GM19240 (cell line): ENCODE results near the gene CNTNAP5.

Experiments used
- DNase-seq: peaks from one replicate; pipeline ENCODE4 v3.0.0; 2011; ENCODE audit warnings: low spot score; ENCODE audit not compliant: insufficient read length

CNTNAP5 gene

GRCh38 chr2:124053796-124054195 is 28.7 kb downstream of the CNTNAP5 start:
- DNase-seq, result no peak

GRCh38 chr2:124063596-124063995 is 38.5 kb downstream of the CNTNAP5 start:
- no peak for DNase-seq

- DNase-seq, result no peak
Measured at GRCh38 chr2:124065636-124066035, 40.5 kb downstream of the CNTNAP5 start.

GRCh38 chr2:124066776-124067175 is 41.7 kb downstream of the CNTNAP5 start:
- no peak for DNase-seq

- no peak for DNase-seq
Measured at GRCh38 chr2:124079045-124079444, 54.0 kb downstream of the CNTNAP5 start.

GRCh38 chr2:124080281-124081153 is 55.4 kb downstream of the CNTNAP5 start:
- no peak for DNase-seq

- no peak for DNase-seq
Measured at GRCh38 chr2:124081154-124081716, 56.1 kb downstream of the CNTNAP5 start.

- no peak for DNase-seq
Measured at GRCh38 chr2:124088616-124089015, 63.5 kb downstream of the CNTNAP5 start.

- no peak for DNase-seq
Measured at GRCh38 chr2:124091721-124092120, 66.6 kb downstream of the CNTNAP5 start.

- no peak for DNase-seq
Measured at GRCh38 chr2:124092651-124093050, 67.6 kb downstream of the CNTNAP5 start.

- DNase-seq, result no peak
Measured at GRCh38 chr2:124104914-124105313, 79.8 kb downstream of the CNTNAP5 start.

GRCh38 chr2:124112206-124112605 is 87.1 kb downstream of the CNTNAP5 start:
- DNase-seq, result no peak

- no peak for DNase-seq
Measured at GRCh38 chr2:124112966-124113365, 87.9 kb downstream of the CNTNAP5 start.

GRCh38 chr2:124120246-124120645 is 95.2 kb downstream of the CNTNAP5 start:
- DNase-seq, result no peak

- DNase-seq, result no peak
Measured at GRCh38 chr2:124121106-124121505, 96.0 kb downstream of the CNTNAP5 start.

GRCh38 chr2:124121760-124122275 is 96.7 kb downstream of the CNTNAP5 start:
- no peak for DNase-seq

GRCh38 chr2:124122340-124122739 is 97.3 kb downstream of the CNTNAP5 start:
- no peak for DNase-seq

- DNase-seq, result no peak
Measured at GRCh38 chr2:124131276-124131675, 106.2 kb downstream of the CNTNAP5 start.

GRCh38 chr2:124136110-124136509 is 111.0 kb downstream of the CNTNAP5 start:
- DNase-seq, result no peak

GRCh38 chr2:124138076-124138475 is 113.0 kb downstream of the CNTNAP5 start:
- DNase-seq, result no peak

- DNase-seq, result no peak
Measured at GRCh38 chr2:124145982-124146381, 120.9 kb downstream of the CNTNAP5 start.

GRCh38 chr2:124147552-124147951 is 122.5 kb downstream of the CNTNAP5 start:
- no peak for DNase-seq

- DNase-seq, result no peak
Measured at GRCh38 chr2:124149571-124149970, 124.5 kb downstream of the CNTNAP5 start.
